Left ventricle myocardium inferior (tissue), 1 donor: ENCODE results near the gene COA1. TPM values are rescaled to one million over a fixed set of nuclear protein-coding genes. Genes with fewer than 3 reads are reported as not detected.
"Not testable (repeated sequence)": the region's sequence is repeated elsewhere in the genome, so short reads cannot be mapped to it uniquely, and the experiment has no call there.

Source experiments
- DNase-seq: peaks from one replicate; pipeline ENCODE4 v3.0.0-alpha.2; 2020
- H3K27ac ChIP-seq: fragments of 200-600 bp; replicated peaks from 2 replicates; pipeline ENCODE4 v1.8.0; 2021
- H3K27me3 ChIP-seq: fragments of 200-600 bp; 2 replicates; pipeline ENCODE4 v1.8.0; 2021; ENCODE audit warnings: low read depth
- H3K36me3 ChIP-seq: fragments of 200-600 bp; 2 replicates; pipeline ENCODE4 v1.8.0; 2021
- H3K4me1 ChIP-seq: fragments of 200-600 bp; 2 replicates; pipeline ENCODE4 v1.8.0; 2021
- H3K4me3 ChIP-seq: fragments of 200-600 bp; 2 replicates; pipeline ENCODE4 v1.8.0; 2021; ENCODE audit warnings: mild to moderate bottlenecking, moderate library complexity
- H3K9me3 ChIP-seq: fragments of 200-600 bp; replicated peaks from 2 replicates; pipeline ENCODE4 v1.8.0; 2021
- CTCF ChIP-seq: fragments of 200-600 bp; IDR thresholded peaks from 2 replicates; pipeline ENCODE4 v1.8.0; 2021; ENCODE audit warnings: antibody characterized with exemption, mild to moderate bottlenecking, borderline replicate concordance
- intact Hi-C: fragments of 100-400 bp; cut with micrococcal nuclease; formaldehyde crosslinking; loops from one replicate; pipeline ENCODE4 v1.11.0; 2022
- total RNA-seq: library from RNA; stranded (reverse); fragmentation: NEBNext Ultra II Directional; extraction: Animal tissue kit (Norgen Biotek cat#: 25700); gene quantifications from one replicate; pipeline ENCODE4 v1.2.1, GENCODE V29; 2021
- donor health status: DM: no; HTN: yes; CAD: no; lungs with severe emphysema.

COA1 gene
- total RNA-seq, 1 donor from 2014 or later, result 76.5 TPM

GRCh38 chr7:43737467-43738127 lies 8.3 kb upstream of the COA1 start:
- intact Hi-C loops, result no loop called here
- no peaks in the 10 kb centered on the region for H3K27me3 ChIP-seq

GRCh38 chr7:43735802-43736603 lies 6.7 kb upstream of the COA1 start:
- Histone ChIP-seq H3K4me1 (no peaks in the 10 kb centered on the region), H3K36me3 (no peaks in the 10 kb centered on the region), H3K27me3 (no peaks in the 10 kb centered on the region), H3K27ac (no peak overlapping the region), H3K4me3 (no peak overlapping the region), H3K9me3 (no peaks in the 10 kb centered on the region)
- TF ChIP-seq CTCF, result no peak
- DNase-seq, result no peak
- intact Hi-C loops, result no loop called here

More at GRCh38 chr7:43737467-43738127, 8.3 kb upstream of the COA1 start:
- Histone ChIP-seq H3K36me3 (no peaks in the 10 kb centered on the region), H3K9me3 (no peaks in the 10 kb centered on the region), H3K27ac (no peak overlapping the region), H3K4me3 (no peak overlapping the region), H3K4me1 (no peaks in the 10 kb centered on the region)
- no peak for TF ChIP-seq CTCF
- no peak for DNase-seq

- no peak for DNase-seq
- Histone ChIP-seq H3K27ac (no peak overlapping the region), H3K27me3 (no peaks in the 10 kb centered on the region), H3K4me3 (no peak overlapping the region), H3K9me3 (no peaks in the 10 kb centered on the region), H3K4me1 (peaks cover 3% of the 10 kb centered on the region), H3K36me3 (no peaks in the 10 kb centered on the region)
- no peak for TF ChIP-seq CTCF
- intact Hi-C loops, result no loop called here
Observed at GRCh38 chr7:43735403-43735801, 6.1 kb upstream of the COA1 start.

GRCh38 chr7:43734575-43735332 lies 5.4 kb upstream of the COA1 start:
- H3K4me1 ChIP-seq, DNase-seq, H3K9me3 ChIP-seq, H3K27ac ChIP-seq, H3K36me3 ChIP-seq, intact Hi-C loops, H3K4me3 ChIP-seq, H3K27me3 ChIP-seq: not testable (repeated sequence)

GRCh38 chr7:43731494-43731893 lies 2.2 kb upstream of the COA1 start:
- H3K4me1 ChIP-seq, result peaks cover 40% of the 10 kb centered on the region
- H3K27me3 ChIP-seq, H3K36me3 ChIP-seq, H3K9me3 ChIP-seq, H3K27ac ChIP-seq, DNase-seq, intact Hi-C loops, H3K4me3 ChIP-seq: not testable (repeated sequence)

GRCh38 chr7:43729924-43730248 lies 563 bp upstream of the COA1 start:
- Histone ChIP-seq H3K9me3 (no peaks in the 10 kb centered on the region), H3K27me3 (no peaks in the 10 kb centered on the region), H3K4me3 (peak overlapping the region; percentile 89), H3K36me3 (no peaks in the 10 kb centered on the region), H3K4me1 (peaks cover 56% of the 10 kb centered on the region), H3K27ac (peak overlapping the region; percentile 93)
- intact Hi-C loops, result loop anchor here (10.0 kb wide), 1 partner anchor 105 kb away; no protein-coding TSS in a partner anchor
- DNase-seq, result no peak
- no peak for TF ChIP-seq CTCF
